Esophagus muscularis mucosa (tissue), 4 donors: ENCODE results near the gene WWOX.
"Not testable (repeated sequence)": the region's sequence is repeated elsewhere in the genome, so short reads cannot be mapped to it uniquely, and the experiment has no call there.

ENCODE experiments used
- CTCF ChIP-seq, 3 experiments: fragments of 200-600 bp in 2 of 3; fragments of 450-650 bp in 1 of 3; sonication (generic) in 2 of 3; IDR thresholded peaks; one replicate each; pipeline ENCODE4 v1.5.1; 2017 to 2019; ENCODE audit warnings: antibody characterized with exemption in 3 of 3, mild to moderate bottlenecking in 2 of 3, moderate library complexity in 1 of 3
- EP300 ChIP-seq: sonication (generic); formaldehyde crosslinking; IDR thresholded peaks from one replicate; pipeline ENCODE4 v1.6.1; 2017; ENCODE audit warnings: antibody characterized with exemption
- POLR2A ChIP-seq: fragments of 450-650 bp; IDR thresholded peaks from one replicate; pipeline ENCODE4 v1.6.1; 2017; ENCODE audit warnings: antibody characterized with exemption, moderate library complexity, mild to moderate bottlenecking, low read depth
- POLR2AphosphoS5 ChIP-seq, 2 donors: sonication (generic); formaldehyde crosslinking; IDR thresholded peaks; one replicate each; pipeline ENCODE4 v1.6.1; 2017; ENCODE audit warnings: antibody characterized with exemption in 2 of 2

- TF ChIP-seq POLR2AphosphoS5 (IDR thresholded peaks at IDR 0.05); CTCF (IDR thresholded peaks at IDR 0.05); EP300; POLR2A: not testable (repeated sequence)
Observed at GRCh38 chr16:79052198-79052597, 952.7 kb downstream of the WWOX start.
